Measurements from ENCODE around the gene DDC.

GRCh38 chr7:50513166-50513871 is 51.9 kb downstream of the DDC start:
- no peak for TF ChIP-seq EP300 (IDR thresholded peaks at IDR 0.05)
- no peak for TF ChIP-seq CTCF (IDR thresholded peaks at IDR 0.05)

All from ovary (tissue), 3 donors.